Suprapubic skin (tissue), 3 donors: ENCODE data around the gene MTF2.

Experiments
- EP300 ChIP-seq: sonication (generic); formaldehyde crosslinking; IDR thresholded peaks from one replicate; pipeline ENCODE4 v1.6.1; 2017; ENCODE audit warnings: antibody characterized with exemption
- POLR2A ChIP-seq, 2 donors: fragments of 450-650 bp; IDR thresholded peaks; one replicate each; pipeline ENCODE4 v1.6.1; 2017; ENCODE audit warnings: antibody characterized with exemption in 2 of 2, mild to moderate bottlenecking in 2 of 2, moderate library complexity in 2 of 2
- TF ChIP-seq, protein P1 (sequence below), 2 donors: fragments of 200-600 bp in 1 of 2; fragments of 450-650 bp in 1 of 2; sonication (generic) in 1 of 2; IDR thresholded peaks; one replicate each; pipeline ENCODE4 v1.5.1; 2016 to 2019; ENCODE audit warnings: antibody characterized with exemption in 2 of 2, mild to moderate bottlenecking in 1 of 2, moderate library complexity in 1 of 2

DNA sequence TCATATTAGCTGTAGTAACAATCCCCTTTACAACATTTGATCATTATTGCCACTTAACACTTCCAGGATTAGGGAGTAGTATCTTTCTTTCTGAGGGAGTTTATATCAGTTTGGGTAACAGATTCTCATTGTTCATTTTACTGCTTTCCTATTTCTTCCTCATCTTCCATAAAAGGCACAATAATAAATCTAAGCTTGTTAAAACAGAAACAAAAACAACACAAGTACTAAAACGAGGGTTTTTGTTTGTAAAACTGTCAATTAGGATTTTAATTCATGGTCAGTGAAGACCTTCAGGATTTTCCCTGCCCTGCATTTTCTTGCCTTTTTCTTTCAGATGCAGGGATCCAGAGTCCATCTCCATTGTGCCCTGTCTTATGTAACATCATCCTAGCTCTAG, 71.6 kb downstream of the MTF2 start:
- TF ChIP-seq, protein P1, sequence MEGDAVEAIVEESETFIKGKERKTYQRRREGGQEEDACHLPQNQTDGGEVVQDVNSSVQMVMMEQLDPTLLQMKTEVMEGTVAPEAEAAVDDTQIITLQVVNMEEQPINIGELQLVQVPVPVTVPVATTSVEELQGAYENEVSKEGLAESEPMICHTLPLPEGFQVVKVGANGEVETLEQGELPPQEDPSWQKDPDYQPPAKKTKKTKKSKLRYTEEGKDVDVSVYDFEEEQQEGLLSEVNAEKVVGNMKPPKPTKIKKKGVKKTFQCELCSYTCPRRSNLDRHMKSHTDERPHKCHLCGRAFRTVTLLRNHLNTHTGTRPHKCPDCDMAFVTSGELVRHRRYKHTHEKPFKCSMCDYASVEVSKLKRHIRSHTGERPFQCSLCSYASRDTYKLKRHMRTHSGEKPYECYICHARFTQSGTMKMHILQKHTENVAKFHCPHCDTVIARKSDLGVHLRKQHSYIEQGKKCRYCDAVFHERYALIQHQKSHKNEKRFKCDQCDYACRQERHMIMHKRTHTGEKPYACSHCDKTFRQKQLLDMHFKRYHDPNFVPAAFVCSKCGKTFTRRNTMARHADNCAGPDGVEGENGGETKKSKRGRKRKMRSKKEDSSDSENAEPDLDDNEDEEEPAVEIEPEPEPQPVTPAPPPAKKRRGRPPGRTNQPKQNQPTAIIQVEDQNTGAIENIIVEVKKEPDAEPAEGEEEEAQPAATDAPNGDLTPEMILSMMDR (IDR thresholded peaks at IDR 0.05) = no peak
- TF ChIP-seq EP300 (no peak), POLR2A (IDR thresholded peaks at IDR 0.05) (no peak)
